ENCODE data around the gene ESPN.

- TF ChIP-seq POLR2AphosphoS5 (IDR thresholded peaks at IDR 0.05; ENCODE audit: low read depth, low read length), result no peak
- no peak for TF ChIP-seq POLR2A (IDR thresholded peaks at IDR 0.05; ENCODE audit: low read depth, low read length)
- TF ChIP-seq TAF1 (IDR thresholded peaks at IDR 0.05; ENCODE audit: low read depth, low read length), result no peak
- no peak for TF ChIP-seq SPI1 (IDR thresholded peaks at IDR 0.05; ENCODE audit: low read depth, low read length)
- no peak for TF ChIP-seq PAX5 (IDR thresholded peaks at IDR 0.05; ENCODE audit: insufficient read depth, low read length, severe bottlenecking)
These were observed 38.0 kb downstream of the ESPN start for GRCh38 chr1:6462412-6463119.

All from GM12891 (cell line).